Measurements from ENCODE around the gene KRT71.

- TF ChIP-seq, protein P1, sequence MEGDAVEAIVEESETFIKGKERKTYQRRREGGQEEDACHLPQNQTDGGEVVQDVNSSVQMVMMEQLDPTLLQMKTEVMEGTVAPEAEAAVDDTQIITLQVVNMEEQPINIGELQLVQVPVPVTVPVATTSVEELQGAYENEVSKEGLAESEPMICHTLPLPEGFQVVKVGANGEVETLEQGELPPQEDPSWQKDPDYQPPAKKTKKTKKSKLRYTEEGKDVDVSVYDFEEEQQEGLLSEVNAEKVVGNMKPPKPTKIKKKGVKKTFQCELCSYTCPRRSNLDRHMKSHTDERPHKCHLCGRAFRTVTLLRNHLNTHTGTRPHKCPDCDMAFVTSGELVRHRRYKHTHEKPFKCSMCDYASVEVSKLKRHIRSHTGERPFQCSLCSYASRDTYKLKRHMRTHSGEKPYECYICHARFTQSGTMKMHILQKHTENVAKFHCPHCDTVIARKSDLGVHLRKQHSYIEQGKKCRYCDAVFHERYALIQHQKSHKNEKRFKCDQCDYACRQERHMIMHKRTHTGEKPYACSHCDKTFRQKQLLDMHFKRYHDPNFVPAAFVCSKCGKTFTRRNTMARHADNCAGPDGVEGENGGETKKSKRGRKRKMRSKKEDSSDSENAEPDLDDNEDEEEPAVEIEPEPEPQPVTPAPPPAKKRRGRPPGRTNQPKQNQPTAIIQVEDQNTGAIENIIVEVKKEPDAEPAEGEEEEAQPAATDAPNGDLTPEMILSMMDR (IDR thresholded peaks at IDR 0.05), result no peak
- TF ChIP-seq POLR2A (IDR thresholded peaks at IDR 0.05), result no peak
These were observed 7.0 kb upstream of the KRT71 start for GRCh38 chr12:52559979-52560378.
